Measurements from ENCODE around the gene CENPS.
A peak's percentile ranks its signal among the peaks of the same experiment; 100 is the strongest.
"Not testable (repeated sequence)": the region's sequence is repeated elsewhere in the genome, so short reads cannot be mapped to it uniquely, and the experiment has no call there.

Gene CENPS

GRCh38 chr1:10450836-10451235 is 20.6 kb downstream of the CENPS start:
- no peak for DNase-seq (ENCODE audit: low read depth)

GRCh38 chr1:10451287-10451686 is 21.1 kb downstream of the CENPS start:
- no peak for DNase-seq (ENCODE audit: low read depth)

GRCh38 chr1:10456048-10456447 is 25.8 kb downstream of the CENPS start:
- no peak for DNase-seq (ENCODE audit: low read depth)

- no peak for DNase-seq (ENCODE audit: low read depth)
These were observed 26.4 kb downstream of the CENPS start for GRCh38 chr1:10456661-10457060.

GRCh38 chr1:10457462-10457861 is 27.2 kb downstream of the CENPS start:
- DNase-seq (ENCODE audit: low read depth) = not testable (repeated sequence)

GRCh38 chr1:10457875-10458274 is 27.6 kb downstream of the CENPS start:
- no peak for DNase-seq (ENCODE audit: low read depth)

- DNase-seq (ENCODE audit: low read depth) = no peak
These were observed 29.0 kb downstream of the CENPS start for GRCh38 chr1:10459184-10459583.

- DNase-seq (ENCODE audit: low read depth) = no peak
These were observed 36.8 kb downstream of the CENPS start for GRCh38 chr1:10467078-10467477.

GRCh38 chr1:10470043-10470442 is 39.8 kb downstream of the CENPS start:
- no peak for DNase-seq (ENCODE audit: low read depth)

- no peak for DNase-seq (ENCODE audit: low read depth)
These were observed 41.4 kb downstream of the CENPS start for GRCh38 chr1:10471411-10472219.

- peak; percentile 88 for DNase-seq (ENCODE audit: low read depth)
These were observed 42.2 kb downstream of the CENPS start, which contains the start of gene DFFA for GRCh38 chr1:10472220-10473144. Gene DFFA, minus strand, starts transcription at chr1:10472529. Its CDS starts 71 bp downstream, at chr1:10472458.

GRCh38 chr1:10473145-10473765 is 43.0 kb downstream of the CENPS start:
- DNase-seq (ENCODE audit: low read depth) = no peak

- not testable (repeated sequence) for DNase-seq (ENCODE audit: low read depth)
These were observed 44.0 kb downstream of the CENPS start for GRCh38 chr1:10474309-10474612.

GRCh38 chr1:10474613-10475507 is 44.6 kb downstream of the CENPS start, which contains the start of gene PEX14:
Gene PEX14, plus strand, starts transcription at chr1:10474950. Its CDS starts 17 bp downstream, at chr1:10474967.
- DNase-seq (ENCODE audit: low read depth) = peak; percentile 72

GRCh38 chr1:10475510-10475909 is 45.3 kb downstream of the CENPS start:
- DNase-seq (ENCODE audit: low read depth) = no peak

GRCh38 chr1:10479296-10479695 is 49.1 kb downstream of the CENPS start:
- no peak for DNase-seq (ENCODE audit: low read depth)

- DNase-seq (ENCODE audit: low read depth) = no peak
These were observed 50.4 kb downstream of the CENPS start for GRCh38 chr1:10480614-10481013.

GRCh38 chr1:10484521-10484920 is 54.3 kb downstream of the CENPS start:
- no peak for DNase-seq (ENCODE audit: low read depth)

- DNase-seq (ENCODE audit: low read depth) = no peak
These were observed 59.2 kb downstream of the CENPS start for GRCh38 chr1:10489291-10490055.

GRCh38 chr1:10490286-10490970 is 60.2 kb downstream of the CENPS start:
- DNase-seq (ENCODE audit: low read depth) = no peak

All from T follicular helper cell (primary cell).